ENCODE data around the gene ANLN. TPM values are rescaled to one million over a fixed set of nuclear protein-coding genes. Genes with fewer than 3 reads are reported as not detected.
"Not testable (repeated sequence)": the region's sequence is repeated elsewhere in the genome, so short reads cannot be mapped to it uniquely, and the experiment has no call there.

ANLN gene
- total RNA-seq, 1 donor from 2014 or later, result 18.4 TPM

GRCh38 chr7:36474283-36475010, 84.8 kb downstream of the ANLN start:
- no peaks in the 10 kb centered on the region for H3K9me3 Mint-ChIP-seq (ENCODE audit: unreplicated experiment)
- no peak overlapping the region for H3K4me3 Mint-ChIP-seq (ENCODE audit: unreplicated experiment)
- H3K4me1 Mint-ChIP-seq (ENCODE audit: low read depth, unreplicated experiment), result no peaks in the 10 kb centered on the region
- no peaks in the 10 kb centered on the region for H3K36me3 Mint-ChIP-seq (ENCODE audit: unreplicated experiment)
- H3K27ac Mint-ChIP-seq (ENCODE audit: unreplicated experiment), result no peak overlapping the region
- H3K27me3 Mint-ChIP-seq (ENCODE audit: unreplicated experiment), result no peaks in the 10 kb centered on the region
- DNase-seq, result no peak
- TF ChIP-seq, protein P1, sequence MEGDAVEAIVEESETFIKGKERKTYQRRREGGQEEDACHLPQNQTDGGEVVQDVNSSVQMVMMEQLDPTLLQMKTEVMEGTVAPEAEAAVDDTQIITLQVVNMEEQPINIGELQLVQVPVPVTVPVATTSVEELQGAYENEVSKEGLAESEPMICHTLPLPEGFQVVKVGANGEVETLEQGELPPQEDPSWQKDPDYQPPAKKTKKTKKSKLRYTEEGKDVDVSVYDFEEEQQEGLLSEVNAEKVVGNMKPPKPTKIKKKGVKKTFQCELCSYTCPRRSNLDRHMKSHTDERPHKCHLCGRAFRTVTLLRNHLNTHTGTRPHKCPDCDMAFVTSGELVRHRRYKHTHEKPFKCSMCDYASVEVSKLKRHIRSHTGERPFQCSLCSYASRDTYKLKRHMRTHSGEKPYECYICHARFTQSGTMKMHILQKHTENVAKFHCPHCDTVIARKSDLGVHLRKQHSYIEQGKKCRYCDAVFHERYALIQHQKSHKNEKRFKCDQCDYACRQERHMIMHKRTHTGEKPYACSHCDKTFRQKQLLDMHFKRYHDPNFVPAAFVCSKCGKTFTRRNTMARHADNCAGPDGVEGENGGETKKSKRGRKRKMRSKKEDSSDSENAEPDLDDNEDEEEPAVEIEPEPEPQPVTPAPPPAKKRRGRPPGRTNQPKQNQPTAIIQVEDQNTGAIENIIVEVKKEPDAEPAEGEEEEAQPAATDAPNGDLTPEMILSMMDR (IDR thresholded peaks at IDR 0.05; ENCODE audit: partially characterized antibody, unreplicated experiment), result no peak

- Mint-ChIP-seq H3K27me3 (ENCODE audit: unreplicated experiment) (no peaks in the 10 kb centered on the region), H3K36me3 (ENCODE audit: unreplicated experiment) (no peaks in the 10 kb centered on the region), H3K4me3 (ENCODE audit: unreplicated experiment) (no peak overlapping the region), H3K27ac (ENCODE audit: unreplicated experiment) (no peak overlapping the region), H3K9me3 (ENCODE audit: unreplicated experiment) (no peaks in the 10 kb centered on the region), H3K4me1 (ENCODE audit: low read depth, unreplicated experiment) (no peaks in the 10 kb centered on the region)
- no peak for DNase-seq
- TF ChIP-seq, protein P1 (IDR thresholded peaks at IDR 0.05; ENCODE audit: partially characterized antibody, unreplicated experiment), result no peak
These were observed 85.3 kb downstream of the ANLN start for GRCh38 chr7:36475011-36475342.

DNA sequence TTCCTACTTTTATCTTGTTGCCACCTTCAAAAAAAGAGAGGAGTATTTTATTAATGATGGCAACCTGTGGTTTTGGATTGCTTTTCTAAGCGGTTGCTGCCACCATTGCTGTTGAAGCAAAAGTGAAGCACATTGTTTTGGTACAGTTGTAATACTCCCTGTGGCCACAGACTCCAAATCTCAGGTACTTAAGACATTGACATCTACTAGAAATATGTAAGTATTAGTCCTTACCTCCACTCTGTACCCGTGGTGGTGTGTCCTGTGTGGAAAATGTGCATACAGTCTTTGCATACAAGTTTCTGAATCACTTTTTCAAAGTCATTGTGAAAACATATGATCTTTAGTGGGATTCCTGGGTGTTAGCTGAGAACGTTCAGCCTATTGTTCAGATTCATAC, 85.7 kb downstream of the ANLN start:
- Mint-ChIP-seq H3K27ac (ENCODE audit: unreplicated experiment) (no peak overlapping the region), H3K36me3 (ENCODE audit: unreplicated experiment) (no peaks in the 10 kb centered on the region), H3K4me3 (ENCODE audit: unreplicated experiment) (no peak overlapping the region), H3K9me3 (ENCODE audit: unreplicated experiment) (no peaks in the 10 kb centered on the region), H3K27me3 (ENCODE audit: unreplicated experiment) (no peaks in the 10 kb centered on the region), H3K4me1 (ENCODE audit: low read depth, unreplicated experiment) (no peaks in the 10 kb centered on the region)
- DNase-seq, result no peak
- TF ChIP-seq, protein P1 (IDR thresholded peaks at IDR 0.05; ENCODE audit: partially characterized antibody, unreplicated experiment), result peak; percentile 21

- peaks cover 6% of the 10 kb centered on the region for H3K36me3 Mint-ChIP-seq (ENCODE audit: unreplicated experiment)
- peaks cover 3% of the 10 kb centered on the region for H3K9me3 Mint-ChIP-seq (ENCODE audit: unreplicated experiment)
- TF ChIP-seq, protein P1 (IDR thresholded peaks at IDR 0.05; ENCODE audit: partially characterized antibody, unreplicated experiment), result no peak
- H3K4me1 Mint-ChIP-seq (ENCODE audit: low read depth, unreplicated experiment), result no peaks in the 10 kb centered on the region
- no peak for DNase-seq
- H3K27ac Mint-ChIP-seq (ENCODE audit: unreplicated experiment), result no peak overlapping the region
- H3K4me3 Mint-ChIP-seq (ENCODE audit: unreplicated experiment), result no peak overlapping the region
- no peaks in the 10 kb centered on the region for H3K27me3 Mint-ChIP-seq (ENCODE audit: unreplicated experiment)
These were observed 89.1 kb downstream of the ANLN start for GRCh38 chr7:36478745-36479144.

- not testable (repeated sequence) for DNase-seq; H3K9me3 Mint-ChIP-seq (ENCODE audit: unreplicated experiment); H3K4me3 Mint-ChIP-seq (ENCODE audit: unreplicated experiment); H3K27ac Mint-ChIP-seq (ENCODE audit: unreplicated experiment); H3K27me3 Mint-ChIP-seq (ENCODE audit: unreplicated experiment); H3K4me1 Mint-ChIP-seq (ENCODE audit: low read depth, unreplicated experiment); H3K36me3 Mint-ChIP-seq (ENCODE audit: unreplicated experiment)
These were observed 94.2 kb downstream of the ANLN start for GRCh38 chr7:36483853-36484252.

Data from glutamatergic neuron (in vitro differentiated cells).